Pancreas (tissue), 10 donors: ENCODE data around the gene PCSK7. TPM values are rescaled to one million over a fixed set of nuclear protein-coding genes. Genes with fewer than 3 reads are reported as not detected.
A peak's percentile ranks its signal among the peaks of the same experiment; 100 is the strongest.

Experiments used
- ATAC-seq, 4 donors: fragments of 200-7000 bp; cut with Tn5 transposase; one replicate each; pipeline versions ENCODE4 v1.8.0 to v1.9.1; 2020; ENCODE audit warnings: mild to moderate bottlenecking in 4 of 4, moderate library complexity in 4 of 4
- DNase-seq, 6 donors: peaks; one replicate each; pipeline ENCODE4 v3.0.0-alpha.2; 2020
- FAIRE-seq: peaks from 2 replicates; lab custom pipeline; 2012; peaks lifted over from hg19 to GRCh38; lab: Jason Lieb, UNC
- H3K27ac ChIP-seq, 4 donors: fragments of 200-600 bp; sonication (generic); 1 replicate in 3 of 4; 2 replicates in 1 of 4; pipeline versions ENCODE4 v1.5.0 to v1.8.0; 2020
- H3K27me3 ChIP-seq, 4 donors: fragments of 200-600 bp; one replicate each; pipeline ENCODE4 v1.8.0; 2021
- H3K36me3 ChIP-seq, 3 donors: fragments of 200-600 bp; sonication (generic) in 1 of 3; one replicate each; pipeline versions ENCODE4 v1.5.0 to v1.8.0; 2020 to 2021
- H3K4me1 ChIP-seq, 3 donors: fragments of 200-600 bp; one replicate each; pipeline ENCODE4 v1.8.0; 2021
- H3K4me3 ChIP-seq, 4 donors: fragments of 200-600 bp; sonication (generic) in 2 of 4; one replicate each; pipeline versions ENCODE4 v1.5.0 to v1.8.0; 2020 to 2021
- H3K9me3 ChIP-seq, 4 donors: fragments of 200-600 bp; one replicate each; pipeline ENCODE4 v1.8.0; 2021
- WGBS, 2 donors: extraction: QIAGEN DNeasy Blood & Tissue Kit; methylation state at CpG; one replicate each; pipeline ENCODE4 v1.1.7; 2013; 5-methylcytosine and 5-hydroxymethylcytosine counted together
- intact Hi-C, 3 donors: fragments of 100-400 bp; cut with DNase I; formaldehyde crosslinking; loops; one replicate each; pipeline versions ENCODE4 v1.11.1 to v1.14.2; 2022
- polyA plus RNA-seq, 2 donors: library from polyadenylated mRNA; stranded (reverse); fragments of 200-250 nt; gene quantifications; one replicate each; pipeline ENCODE4 v1.2.3, GENCODE V29; 2013
- total RNA-seq, 6 donors: library from RNA; stranded (reverse); fragmentation: NEBNext Ultra II Directional in 4 of 6; extraction: Animal tissue kit (Norgen Biotek cat#: 25700) in 4 of 6; gene quantifications; one replicate each; pipeline versions ENCODE4 v1.2.1 to v1.2.4, GENCODE V29; 2021 to 2023
- TF ChIP-seq, protein P1 (sequence below), 4 donors: fragments of 200-600 bp; sonication (generic) in 3 of 4; IDR thresholded peaks; one replicate each; pipeline versions ENCODE4 v1.5.0 to v1.8.0; 2021; ENCODE audit warnings: antibody characterized with exemption in 4 of 4
- donor health status: healthy with polysubstance abuse.
- donor health status: DM: no; HTN: no; CAD: no; lungs with moderate emphysema.
- donor health status: DM: no; HTN: no; CAD: no.
- donor health status: control.
- donor health status: control.
- donor health status: Bipolar disorder and iron deficiency.
- donor health status: DM: yes; HTN: yes; CAD: no.
- donor health status: DM: no; HTN: no; CAD: no.
- donor health status: DM: no; HTN: no; CAD: no.
- donor health status: DM: yes; HTN: yes; CAD: no.

Gene PCSK7
- total and polyA plus RNA-seq, 8 donors: 20.3 to 44.2 (median 28.6) TPM

DNA sequence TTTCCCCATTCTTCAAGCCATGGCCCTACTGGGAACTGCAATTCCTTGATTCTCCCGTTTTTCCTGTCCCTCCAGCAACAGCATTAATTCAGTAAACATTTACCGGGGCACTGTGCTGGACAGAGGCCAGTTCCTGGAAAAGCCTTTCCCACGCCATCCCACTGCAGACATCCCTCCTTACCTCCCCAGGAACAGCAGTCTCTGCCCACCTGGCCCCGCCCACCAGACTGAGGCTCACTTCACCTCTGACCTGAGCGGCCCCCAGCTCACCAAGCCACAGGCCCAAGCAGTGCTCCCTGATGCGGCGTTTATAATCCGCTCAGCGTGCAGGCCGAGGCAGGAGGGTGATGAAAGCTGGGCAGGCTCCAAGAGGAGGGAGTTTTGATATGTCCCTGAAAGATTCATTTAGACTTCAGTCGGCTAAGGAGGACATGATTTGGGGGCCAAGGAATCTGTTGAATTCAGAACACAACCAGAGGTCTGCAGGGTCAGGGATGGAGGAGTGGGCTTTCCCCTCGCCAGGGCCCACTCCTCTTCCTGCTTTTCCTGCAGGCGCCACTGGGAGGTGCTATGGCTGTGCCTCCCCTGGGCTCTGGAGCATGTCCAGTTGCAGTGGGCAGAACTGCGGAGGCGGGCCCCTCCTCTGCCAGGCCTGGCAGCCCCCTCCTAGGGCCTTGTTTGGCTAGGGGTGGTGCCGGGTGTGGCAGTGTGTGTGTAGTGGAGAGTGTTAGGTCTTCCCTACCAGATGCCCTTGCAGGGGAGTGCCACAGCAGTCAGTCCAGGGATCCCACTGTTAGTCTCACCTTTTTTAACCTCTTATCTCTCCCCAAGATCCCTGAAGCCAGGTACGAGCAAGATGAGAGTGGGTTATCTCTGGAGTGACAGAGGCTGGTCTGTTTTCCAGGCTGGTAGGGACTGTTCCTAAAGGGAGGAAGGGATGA lies 34.1 kb downstream of the PCSK7 start:
- WGBS, 2 donors: 39 to 46% methylated on average over 17 of the region's 17 CpGs
- intact Hi-C loops: no loop called here
- DNase-seq: peak in 2 of 6 donors; percentile 20 to 61
- no peaks in the 10 kb centered on the region for H3K27me3 ChIP-seq
- no peaks in the 10 kb centered on the region for H3K9me3 ChIP-seq
- TF ChIP-seq, protein P1, sequence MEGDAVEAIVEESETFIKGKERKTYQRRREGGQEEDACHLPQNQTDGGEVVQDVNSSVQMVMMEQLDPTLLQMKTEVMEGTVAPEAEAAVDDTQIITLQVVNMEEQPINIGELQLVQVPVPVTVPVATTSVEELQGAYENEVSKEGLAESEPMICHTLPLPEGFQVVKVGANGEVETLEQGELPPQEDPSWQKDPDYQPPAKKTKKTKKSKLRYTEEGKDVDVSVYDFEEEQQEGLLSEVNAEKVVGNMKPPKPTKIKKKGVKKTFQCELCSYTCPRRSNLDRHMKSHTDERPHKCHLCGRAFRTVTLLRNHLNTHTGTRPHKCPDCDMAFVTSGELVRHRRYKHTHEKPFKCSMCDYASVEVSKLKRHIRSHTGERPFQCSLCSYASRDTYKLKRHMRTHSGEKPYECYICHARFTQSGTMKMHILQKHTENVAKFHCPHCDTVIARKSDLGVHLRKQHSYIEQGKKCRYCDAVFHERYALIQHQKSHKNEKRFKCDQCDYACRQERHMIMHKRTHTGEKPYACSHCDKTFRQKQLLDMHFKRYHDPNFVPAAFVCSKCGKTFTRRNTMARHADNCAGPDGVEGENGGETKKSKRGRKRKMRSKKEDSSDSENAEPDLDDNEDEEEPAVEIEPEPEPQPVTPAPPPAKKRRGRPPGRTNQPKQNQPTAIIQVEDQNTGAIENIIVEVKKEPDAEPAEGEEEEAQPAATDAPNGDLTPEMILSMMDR (IDR thresholded peaks at IDR 0.05): no peak
- peaks cover 0 to 13% (median 5%) of the 10 kb centered on the region in 3 donors for H3K36me3 ChIP-seq
- peak in 2 of 4 donors; percentile 10 to 15 for ATAC-seq
- H3K4me3 ChIP-seq: no peak overlapping the region
- H3K27ac ChIP-seq: no peak overlapping the region
- no peak for FAIRE-seq
- peaks cover 4 to 15% (median 15%) of the 10 kb centered on the region in 3 donors for H3K4me1 ChIP-seq

DNA sequence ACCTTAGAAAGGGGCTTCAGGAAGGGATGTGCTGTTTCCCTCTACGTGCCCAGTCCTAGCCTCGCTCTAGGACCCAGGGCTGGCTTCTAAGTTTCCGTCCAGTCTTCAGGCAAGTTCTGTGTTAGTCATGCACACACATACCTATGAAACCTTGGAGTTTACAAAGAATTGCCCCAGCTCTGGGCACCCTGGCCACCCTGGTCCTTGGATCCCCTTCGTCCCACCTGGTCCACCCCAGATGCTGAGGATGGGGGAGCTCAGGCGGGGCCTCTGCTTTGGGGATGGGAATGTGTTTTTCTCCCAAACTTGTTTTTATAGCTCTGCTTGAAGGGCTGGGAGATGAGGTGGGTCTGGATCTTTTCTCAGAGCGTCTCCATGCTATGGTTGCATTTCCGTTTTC lies 34.9 kb downstream of the PCSK7 start:
- ATAC-seq: no peak
- no peaks in the 10 kb centered on the region for H3K9me3 ChIP-seq
- DNase-seq: no peak
- intact Hi-C loops: no loop called here
- H3K36me3 ChIP-seq: peaks cover 0 to 21% (median 5%) of the 10 kb centered on the region in 3 donors
- peaks cover 4 to 15% (median 15%) of the 10 kb centered on the region in 3 donors for H3K4me1 ChIP-seq
- 92% methylated on average over 7 of the region's 7 CpGs for WGBS, 2 donors
- no peaks in the 10 kb centered on the region for H3K27me3 ChIP-seq
- FAIRE-seq: no peak
- H3K27ac ChIP-seq: no peak overlapping the region
- TF ChIP-seq, protein P1 (IDR thresholded peaks at IDR 0.05): no peak
- H3K4me3 ChIP-seq: no peak overlapping the region

DNA sequence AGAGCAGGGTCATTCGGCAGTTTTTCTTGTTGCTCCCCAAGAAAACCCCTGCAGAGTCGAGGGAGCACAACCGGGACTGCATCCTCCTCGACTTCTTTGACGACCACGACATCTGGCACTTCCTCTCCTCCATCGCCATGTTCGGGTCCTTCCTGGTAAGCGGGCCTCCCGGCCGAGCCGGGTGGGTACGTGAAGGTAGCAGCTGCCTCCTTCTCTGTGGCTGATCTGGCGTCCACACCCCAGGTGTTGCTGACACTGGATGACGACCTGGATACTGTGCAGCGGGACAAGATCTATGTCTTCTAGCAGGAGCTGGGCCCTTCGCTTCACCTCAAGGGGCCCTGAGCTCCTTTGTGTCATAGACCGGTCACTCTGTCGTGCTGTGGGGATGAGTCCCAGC lies 36.1 kb downstream of the PCSK7 start:
- no peak overlapping the region for H3K4me3 ChIP-seq
- H3K36me3 ChIP-seq: peaks cover 0 to 32% (median 6%) of the 10 kb centered on the region in 3 donors
- peaks cover 4 to 15% (median 15%) of the 10 kb centered on the region in 3 donors for H3K4me1 ChIP-seq
- TF ChIP-seq, protein P1 (IDR thresholded peaks at IDR 0.05): no peak
- intact Hi-C loops: no loop called here
- no peaks in the 10 kb centered on the region for H3K27me3 ChIP-seq
- 71 to 72% methylated on average over 19 of the region's 19 CpGs for WGBS, 2 donors
- H3K27ac ChIP-seq: no peak overlapping the region
- DNase-seq (no peak), FAIRE-seq (no peak), ATAC-seq (no peak)
- no peaks in the 10 kb centered on the region for H3K9me3 ChIP-seq

DNA sequence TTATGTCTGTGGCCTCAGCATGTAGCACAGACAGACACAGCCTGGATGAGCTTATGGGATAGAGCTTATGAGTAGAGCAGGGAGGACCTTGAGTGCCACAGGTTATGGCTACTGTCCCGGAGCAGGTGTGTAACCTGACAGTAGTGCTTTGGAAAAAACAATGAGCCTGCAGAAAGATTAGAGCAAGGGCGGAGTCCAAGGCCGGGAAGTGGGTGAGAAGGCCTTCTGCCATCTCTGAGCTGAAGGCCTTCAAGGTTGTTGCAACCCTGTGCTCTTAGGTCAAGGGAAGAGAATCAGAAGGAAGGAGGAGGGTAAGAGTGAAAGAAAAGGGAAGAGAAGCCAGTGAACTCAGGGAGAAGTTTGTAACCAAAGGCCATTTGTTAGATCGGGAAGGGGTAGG lies 36.6 kb downstream of the PCSK7 start:
- WGBS, 2 donors: 36 to 42% methylated on average over 4 of the region's 4 CpGs
- no peaks in the 10 kb centered on the region for H3K9me3 ChIP-seq
- DNase-seq: peak in 3 of 6 donors; percentile 53 to 79 (median 73)
- no peak overlapping the region for H3K27ac ChIP-seq
- TF ChIP-seq, protein P1 (IDR thresholded peaks at IDR 0.05): no peak
- FAIRE-seq: no peak
- H3K36me3 ChIP-seq: peaks cover 0 to 34% (median 9%) of the 10 kb centered on the region in 3 donors
- intact Hi-C loops: no loop called here
- H3K27me3 ChIP-seq: no peaks in the 10 kb centered on the region
- no peak overlapping the region for H3K4me3 ChIP-seq
- peak; percentile 48 to 83 (median 60) for ATAC-seq
- H3K4me1 ChIP-seq: peaks cover 4 to 15% (median 15%) of the 10 kb centered on the region in 3 donors
